SJCRH30 (cell line): ENCODE results near the gene MRS2. TPM values are rescaled to one million over a fixed set of nuclear protein-coding genes. Genes with fewer than 3 reads are reported as not detected.

Experiments used
- DNase-seq, 2 experiments: peaks; one replicate each; pipeline ENCODE4 v3.0.0-alpha.2; 2015 to 2020
- H3K27ac ChIP-seq: fragments of 250-450 bp; sonication (Bioruptor Pico); 2 replicates; pipeline ENCODE4 v1.5.1; 2020; ENCODE audit warnings: mild to moderate bottlenecking, moderate library complexity
- H3K27me3 ChIP-seq: fragments of 250-450 bp; sonication (Bioruptor Pico); 2 replicates; pipeline ENCODE4 v1.5.1; 2020; ENCODE audit warnings: mild to moderate bottlenecking, moderate library complexity
- H3K36me3 ChIP-seq: fragments of 250-450 bp; sonication (Bioruptor Pico); 2 replicates; pipeline ENCODE4 v1.5.1; 2020; ENCODE audit warnings: mild to moderate bottlenecking, moderate library complexity
- H3K4me1 ChIP-seq: fragments of 250-450 bp; sonication (Bioruptor Pico); 2 replicates; pipeline ENCODE4 v1.5.1; 2020; ENCODE audit warnings: mild to moderate bottlenecking, moderate library complexity
- H3K4me3 ChIP-seq: fragments of 250-450 bp; sonication (Bioruptor Pico); 2 replicates; pipeline ENCODE4 v1.5.1; 2020; ENCODE audit warnings: mild to moderate bottlenecking, moderate library complexity
- H3K9me3 ChIP-seq: fragments of 250-450 bp; sonication (Bioruptor Pico); replicated peaks from 2 replicates; pipeline ENCODE4 v1.5.1; 2020; ENCODE audit warnings: mild to moderate bottlenecking, moderate library complexity
- total RNA-seq: library from RNA; depleted of rRNA; stranded (reverse); fragments of >200 nt; shearing (Covaris generic); gene quantifications from 2 replicates; pipeline ENCODE4 v1.2.3, GENCODE V29; 2014

Gene MRS2
- total RNA-seq, 1 experiment from 2014 or later, result 14.4 TPM

DNA sequence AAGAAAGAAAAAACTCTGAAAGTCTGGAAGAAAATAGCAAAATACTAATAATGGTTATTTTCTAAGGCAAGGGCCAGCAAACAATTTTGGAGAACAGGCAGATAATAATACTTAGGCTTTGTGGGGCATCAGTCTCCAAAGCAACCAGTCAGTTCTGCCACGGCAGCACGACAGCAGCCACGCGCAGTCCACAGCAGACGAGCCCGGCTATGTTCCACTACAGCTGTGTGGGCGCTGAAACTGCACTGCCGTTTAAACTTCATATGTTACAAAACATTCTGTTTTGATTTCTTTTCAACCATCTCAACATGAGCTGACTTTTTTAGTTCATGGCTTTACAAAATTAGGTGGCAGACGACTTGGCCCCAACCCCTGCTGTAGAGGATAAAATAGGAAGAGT is 29.9 kb downstream of the MRS2 start:
- no peak overlapping the region for H3K4me3 ChIP-seq
- H3K4me1 ChIP-seq, result no peaks in the 10 kb centered on the region
- no peaks in the 10 kb centered on the region for H3K9me3 ChIP-seq
- no peaks in the 10 kb centered on the region for H3K36me3 ChIP-seq
- H3K27ac ChIP-seq, result no peak overlapping the region
- DNase-seq, result no peak
- no peaks in the 10 kb centered on the region for H3K27me3 ChIP-seq

GRCh38 chr6:24436979-24437378 is 34.2 kb downstream of the MRS2 start:
- DNase-seq, result no peak
- Histone ChIP-seq H3K4me3 (no peak overlapping the region), H3K27ac (no peak overlapping the region), H3K27me3 (no peaks in the 10 kb centered on the region), H3K4me1 (no peaks in the 10 kb centered on the region), H3K36me3 (no peaks in the 10 kb centered on the region), H3K9me3 (no peaks in the 10 kb centered on the region)

GRCh38 chr6:24439858-24440539 is 37.3 kb downstream of the MRS2 start:
- Histone ChIP-seq H3K9me3 (no peaks in the 10 kb centered on the region), H3K27me3 (no peaks in the 10 kb centered on the region), H3K4me3 (no peak overlapping the region), H3K36me3 (no peaks in the 10 kb centered on the region), H3K4me1 (no peaks in the 10 kb centered on the region), H3K27ac (no peak overlapping the region)
- peak in 1 of 2 experiments; percentile 4 for DNase-seq

GRCh38 chr6:24440897-24441598 is 38.3 kb downstream of the MRS2 start:
- H3K4me1 ChIP-seq, result no peaks in the 10 kb centered on the region
- no peaks in the 10 kb centered on the region for H3K9me3 ChIP-seq

GRCh38 chr6:24441599-24441904 is 38.8 kb downstream of the MRS2 start:
- Histone ChIP-seq H3K4me1 (no peaks in the 10 kb centered on the region), H3K27ac (no peak overlapping the region), H3K27me3 (no peaks in the 10 kb centered on the region), H3K9me3 (no peaks in the 10 kb centered on the region), H3K36me3 (no peaks in the 10 kb centered on the region), H3K4me3 (no peak overlapping the region)
- DNase-seq, result no peak

More at GRCh38 chr6:24440897-24441598, 38.3 kb downstream of the MRS2 start:
- H3K4me3 ChIP-seq, result no peak overlapping the region
- no peaks in the 10 kb centered on the region for H3K36me3 ChIP-seq
- DNase-seq, result no peak
- no peak overlapping the region for H3K27ac ChIP-seq
- no peaks in the 10 kb centered on the region for H3K27me3 ChIP-seq

DNA sequence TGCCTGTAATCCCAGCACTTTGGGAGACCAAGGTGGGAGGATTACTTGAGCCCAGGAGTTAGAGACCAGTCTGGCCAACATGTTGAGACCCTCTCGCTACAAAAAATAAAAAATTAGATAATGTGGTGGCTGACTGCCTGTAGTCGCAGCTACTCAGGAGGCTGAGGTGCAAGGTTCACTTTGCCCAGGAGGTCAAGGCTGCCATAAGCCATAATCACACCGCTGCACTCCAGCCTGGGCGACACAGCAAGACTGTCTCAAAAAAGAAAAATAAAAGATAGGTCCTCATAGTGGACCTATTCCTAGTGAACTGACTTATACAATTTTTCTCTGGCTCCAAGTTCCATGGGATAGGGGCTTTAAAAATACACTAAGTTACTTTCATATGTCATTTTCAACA is 41.9 kb downstream of the MRS2 start:
- no peak overlapping the region for H3K27ac ChIP-seq
- no peaks in the 10 kb centered on the region for H3K9me3 ChIP-seq
- H3K27me3 ChIP-seq, result no peaks in the 10 kb centered on the region
- H3K4me1 ChIP-seq, result no peaks in the 10 kb centered on the region
- H3K36me3 ChIP-seq, result no peaks in the 10 kb centered on the region
- DNase-seq, result no peak
- no peak overlapping the region for H3K4me3 ChIP-seq

DNA sequence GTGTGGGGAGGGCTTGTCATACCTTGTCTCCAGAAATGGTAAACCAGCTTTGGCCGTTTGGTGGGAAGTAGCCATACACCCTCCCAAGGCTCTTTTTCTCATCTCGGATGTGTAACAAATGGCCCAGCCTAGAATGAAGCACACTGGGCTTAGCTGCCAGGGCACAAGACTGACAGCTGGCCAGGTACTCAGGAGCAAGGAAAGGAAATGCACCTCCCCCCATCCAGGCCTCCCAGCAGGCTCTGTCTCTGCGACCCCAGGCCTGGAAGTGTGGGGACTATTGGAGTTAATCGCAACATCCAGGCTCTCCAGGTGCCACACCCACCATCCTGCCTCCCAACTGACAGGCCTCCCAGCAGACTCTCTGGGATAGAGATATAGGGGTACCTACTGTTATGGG is 43.0 kb downstream of the MRS2 start:
- Histone ChIP-seq H3K4me3 (no peak overlapping the region), H3K4me1 (no peaks in the 10 kb centered on the region), H3K27me3 (no peaks in the 10 kb centered on the region), H3K9me3 (no peaks in the 10 kb centered on the region), H3K36me3 (no peaks in the 10 kb centered on the region), H3K27ac (no peak overlapping the region)
- DNase-seq, result no peak

GRCh38 chr6:24446670-24447069 is 43.9 kb downstream of the MRS2 start:
- Histone ChIP-seq H3K27ac (no peak overlapping the region), H3K4me3 (no peak overlapping the region), H3K4me1 (no peaks in the 10 kb centered on the region), H3K27me3 (no peaks in the 10 kb centered on the region), H3K36me3 (no peaks in the 10 kb centered on the region), H3K9me3 (no peaks in the 10 kb centered on the region)
- no peak for DNase-seq

DNA sequence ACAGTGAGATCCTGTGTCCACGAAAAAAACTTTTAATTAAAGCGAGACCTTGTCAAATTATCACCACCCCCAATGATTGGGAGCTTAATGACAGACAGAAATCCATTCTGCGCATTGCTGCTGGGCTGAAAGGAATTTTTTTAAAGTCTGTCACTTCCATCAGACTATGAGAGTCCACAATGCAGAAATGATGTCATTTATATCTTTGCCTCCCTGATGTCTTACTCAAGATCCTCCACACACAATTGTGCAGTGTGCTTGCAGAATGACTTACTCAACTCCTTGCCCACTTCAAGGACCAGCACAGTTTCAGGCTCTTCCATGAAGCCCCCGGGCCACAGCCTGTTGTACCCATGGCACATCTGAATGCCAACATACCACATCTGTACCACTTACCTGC is 45.7 kb downstream of the MRS2 start:
- H3K4me3 ChIP-seq, result no peak overlapping the region
- no peak for DNase-seq
- no peaks in the 10 kb centered on the region for H3K27me3 ChIP-seq
- H3K9me3 ChIP-seq, result no peaks in the 10 kb centered on the region
- no peaks in the 10 kb centered on the region for H3K4me1 ChIP-seq
- H3K27ac ChIP-seq, result no peak overlapping the region
- H3K36me3 ChIP-seq, result no peaks in the 10 kb centered on the region

DNA sequence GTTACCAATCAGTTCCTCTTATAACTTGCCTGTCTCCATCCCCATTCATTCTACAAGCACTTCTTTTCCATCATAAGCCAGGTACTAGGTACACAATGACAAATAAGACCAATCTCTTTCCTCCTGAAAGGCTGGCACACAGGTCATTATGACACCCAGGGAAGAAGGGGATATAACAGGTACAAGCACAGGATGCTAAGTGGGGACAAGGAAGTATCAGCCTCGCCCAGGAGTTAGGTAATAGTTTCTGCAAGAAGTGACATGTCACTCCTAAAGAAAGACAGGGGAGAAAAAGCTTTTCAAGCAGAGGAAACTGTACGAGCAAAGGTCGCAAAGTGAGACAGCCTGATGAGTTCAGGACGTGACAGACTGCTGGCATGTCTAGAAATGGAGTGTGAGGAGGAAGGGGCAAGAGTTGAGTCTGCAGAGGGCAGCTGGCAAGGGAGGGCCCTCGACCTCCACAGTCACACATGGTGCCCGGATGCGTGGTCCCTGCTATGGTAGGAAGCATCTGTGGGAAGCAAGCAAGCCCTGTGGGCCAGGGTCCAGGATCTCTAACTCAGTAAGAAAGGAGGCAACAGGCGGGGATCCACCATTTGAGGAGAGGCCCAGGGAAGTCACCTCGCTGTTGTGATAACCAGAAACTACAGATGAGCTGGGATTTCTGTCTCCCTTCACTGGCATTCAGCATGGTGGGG is 46.2 kb downstream of the MRS2 start:
- no peaks in the 10 kb centered on the region for H3K36me3 ChIP-seq
- H3K27me3 ChIP-seq, result no peaks in the 10 kb centered on the region
- H3K9me3 ChIP-seq, result no peaks in the 10 kb centered on the region
- H3K4me3 ChIP-seq, result no peak overlapping the region
- H3K4me1 ChIP-seq, result no peaks in the 10 kb centered on the region
- H3K27ac ChIP-seq, result no peak overlapping the region
- no peak for DNase-seq

DNA sequence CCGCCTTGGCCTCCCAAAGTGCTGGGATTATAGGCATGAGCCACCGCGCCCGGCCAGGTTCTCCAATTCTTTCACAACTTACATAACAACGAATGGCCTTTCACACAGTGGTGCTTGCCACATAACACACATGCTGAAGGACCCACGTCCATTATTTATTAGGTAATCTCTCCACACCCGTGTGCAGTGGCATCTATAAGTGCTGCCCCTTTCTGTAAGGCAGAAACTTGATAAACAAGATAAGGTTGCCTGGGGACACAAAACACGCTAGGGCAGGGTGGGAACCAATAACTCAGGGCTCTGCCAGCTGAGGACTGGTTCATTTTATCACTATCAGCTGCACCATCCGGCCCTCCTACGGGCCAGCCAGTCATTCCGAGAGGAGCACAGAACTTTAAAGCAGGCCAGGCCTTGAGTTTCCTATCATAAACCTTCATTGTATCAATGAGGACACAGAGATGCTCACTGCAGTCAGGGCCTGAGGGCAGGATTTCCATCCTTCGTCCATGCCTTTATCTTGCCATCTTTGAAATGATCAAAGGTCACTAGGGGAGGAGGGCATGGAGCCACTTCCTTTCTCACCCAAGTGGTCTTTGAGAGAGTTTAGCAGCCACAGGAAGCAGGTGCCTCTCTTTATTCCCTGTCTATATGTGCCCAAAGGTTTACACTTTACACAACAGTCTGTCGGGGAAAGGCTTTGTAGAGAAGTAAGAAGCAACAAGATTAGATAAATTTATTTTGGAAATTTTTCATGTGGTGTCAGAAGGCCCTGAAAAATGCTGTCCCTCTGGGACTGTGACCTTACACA is 49.0 kb downstream of the MRS2 start:
- Histone ChIP-seq H3K27me3 (no peaks in the 10 kb centered on the region), H3K4me3 (no peak overlapping the region), H3K4me1 (no peaks in the 10 kb centered on the region), H3K36me3 (no peaks in the 10 kb centered on the region), H3K9me3 (no peaks in the 10 kb centered on the region), H3K27ac (no peak overlapping the region)
- DNase-seq, result no peak

GRCh38 chr6:24453921-24454320 is 51.2 kb downstream of the MRS2 start:
- Histone ChIP-seq H3K36me3 (no peaks in the 10 kb centered on the region), H3K4me3 (no peak overlapping the region), H3K9me3 (no peaks in the 10 kb centered on the region), H3K27ac (no peak overlapping the region), H3K4me1 (no peaks in the 10 kb centered on the region), H3K27me3 (no peaks in the 10 kb centered on the region)
- DNase-seq, result no peak

DNA sequence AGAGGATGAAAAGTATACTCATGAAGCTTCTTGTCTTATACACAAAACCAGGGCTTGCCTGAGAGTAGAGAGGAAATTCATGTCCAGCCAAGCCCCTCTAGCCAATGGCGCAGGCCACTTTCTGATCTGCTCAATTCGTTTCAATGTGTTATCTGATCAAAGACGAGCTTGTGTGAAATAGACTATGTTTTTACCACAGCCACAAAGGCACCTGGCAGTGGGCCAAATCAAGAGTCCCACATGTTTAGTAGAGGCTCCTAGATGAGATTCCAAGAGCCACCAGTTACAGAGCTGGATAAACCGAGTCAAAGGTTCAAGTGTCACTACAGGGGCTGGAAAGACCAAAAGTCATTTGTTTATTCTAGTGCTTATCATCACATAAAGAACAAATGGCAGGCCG is 51.7 kb downstream of the MRS2 start:
- no peak overlapping the region for H3K4me3 ChIP-seq
- H3K27ac ChIP-seq, result no peak overlapping the region
- no peaks in the 10 kb centered on the region for H3K9me3 ChIP-seq
- H3K36me3 ChIP-seq, result no peaks in the 10 kb centered on the region
- H3K27me3 ChIP-seq, result no peaks in the 10 kb centered on the region
- DNase-seq, result no peak
- no peaks in the 10 kb centered on the region for H3K4me1 ChIP-seq

DNA sequence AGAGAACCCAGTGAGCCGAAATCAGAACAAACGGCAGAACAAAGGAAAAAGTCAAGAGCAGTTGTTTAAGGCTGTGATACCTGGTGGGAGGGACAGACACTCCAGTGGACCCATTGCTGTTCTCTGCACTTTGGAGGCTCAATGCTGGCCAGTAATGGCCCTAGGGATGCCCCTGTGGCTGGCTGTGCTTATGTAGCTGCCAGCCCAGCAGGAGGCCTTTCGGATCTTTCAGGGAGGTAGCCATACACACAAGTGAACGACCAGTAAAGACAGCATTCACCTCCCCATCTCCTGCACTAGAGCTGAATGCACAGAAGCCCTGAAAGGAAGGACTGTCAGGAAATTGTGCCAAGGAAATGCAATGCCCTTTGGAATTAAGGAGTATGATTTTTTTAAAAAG is 52.3 kb downstream of the MRS2 start:
- DNase-seq, result no peak
- H3K27me3 ChIP-seq, result no peaks in the 10 kb centered on the region
- no peaks in the 10 kb centered on the region for H3K36me3 ChIP-seq
- no peak overlapping the region for H3K27ac ChIP-seq
- H3K9me3 ChIP-seq, result no peaks in the 10 kb centered on the region
- H3K4me1 ChIP-seq, result no peaks in the 10 kb centered on the region
- H3K4me3 ChIP-seq, result no peak overlapping the region

- no peaks in the 10 kb centered on the region for H3K9me3 ChIP-seq
- no peak for DNase-seq
- no peak overlapping the region for H3K4me3 ChIP-seq
- no peaks in the 10 kb centered on the region for H3K36me3 ChIP-seq
- no peaks in the 10 kb centered on the region for H3K27me3 ChIP-seq
- no peak overlapping the region for H3K27ac ChIP-seq
- no peaks in the 10 kb centered on the region for H3K4me1 ChIP-seq
These were observed 55.4 kb downstream of the MRS2 start for GRCh38 chr6:24458134-24458533.
